Central memory CD8-positive, alpha-beta T cell (primary cell): ENCODE data around the gene QTRT2.

Experiments used
- ATAC-seq: fragments of 150-1000 bp; cut with Tn5 transposase; replicated peaks from 2 replicates; pipeline ENCODE4 v1.10.0; 2022; ENCODE audit warnings: mild to moderate bottlenecking, moderate FRiP score, moderate number of reproducible peaks; ENCODE audit not compliant: poor library complexity, severe bottlenecking; ENCODE audit errors: extremely low read depth
- DNase-seq, 2 donors: peaks; one replicate each; pipeline ENCODE4 v3.0.0; 2021; ENCODE audit warnings: low spot score in 2 of 2
- H3K27ac Mint-ChIP-seq: one replicate; pipeline ENCODE4 v1.8.0; 2022; ENCODE audit warnings: low read depth, mild to moderate bottlenecking, moderate library complexity, mixed read lengths
- H3K27me3 Mint-ChIP-seq: one replicate; pipeline ENCODE4 v1.8.0; 2022; ENCODE audit warnings: mixed read lengths
- H3K36me3 Mint-ChIP-seq: one replicate; pipeline ENCODE4 v1.8.0; 2022; ENCODE audit warnings: mild to moderate bottlenecking, moderate library complexity, mixed read lengths; ENCODE audit not compliant: insufficient read depth
- H3K4me1 Mint-ChIP-seq: one replicate; pipeline ENCODE4 v1.8.0; 2022; ENCODE audit warnings: mixed read lengths
- H3K4me3 Mint-ChIP-seq: one replicate; pipeline ENCODE4 v1.8.0; 2022; ENCODE audit warnings: mild to moderate bottlenecking, moderate library complexity, mixed read lengths
- H3K9me3 Mint-ChIP-seq: one replicate; pipeline ENCODE4 v1.8.0; 2022; ENCODE audit warnings: mixed read lengths

The QTRT2 gene

DNA sequence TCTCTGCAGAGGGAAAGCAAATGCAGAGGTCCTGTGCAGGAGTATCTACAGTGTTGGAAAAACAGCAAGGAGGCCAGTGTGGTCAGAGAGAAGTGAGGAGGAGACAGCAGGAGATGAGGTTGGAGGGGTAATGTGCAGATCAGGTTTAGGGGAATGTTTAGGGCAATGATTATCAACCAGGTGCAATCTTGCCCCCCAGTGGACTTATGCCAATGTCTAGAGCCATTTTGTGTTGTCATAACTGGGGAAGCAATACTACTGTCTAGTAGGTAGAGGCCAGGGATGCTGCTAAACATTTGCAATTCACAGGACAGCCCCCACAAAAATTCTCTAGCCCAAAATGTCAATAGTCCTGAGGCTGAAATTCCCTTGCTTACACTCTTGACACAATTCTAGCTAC, 13.3 kb upstream of the QTRT2 start:
- ATAC-seq (no peak), DNase-seq (no peak)
- H3K4me3 Mint-ChIP-seq, result no peak overlapping the region
- no peaks in the 10 kb centered on the region for H3K4me1 Mint-ChIP-seq
- H3K9me3 Mint-ChIP-seq, result no peaks in the 10 kb centered on the region
- no peak overlapping the region for H3K27ac Mint-ChIP-seq
- no peaks in the 10 kb centered on the region for H3K27me3 Mint-ChIP-seq
- H3K36me3 Mint-ChIP-seq, result no peaks in the 10 kb centered on the region

DNA sequence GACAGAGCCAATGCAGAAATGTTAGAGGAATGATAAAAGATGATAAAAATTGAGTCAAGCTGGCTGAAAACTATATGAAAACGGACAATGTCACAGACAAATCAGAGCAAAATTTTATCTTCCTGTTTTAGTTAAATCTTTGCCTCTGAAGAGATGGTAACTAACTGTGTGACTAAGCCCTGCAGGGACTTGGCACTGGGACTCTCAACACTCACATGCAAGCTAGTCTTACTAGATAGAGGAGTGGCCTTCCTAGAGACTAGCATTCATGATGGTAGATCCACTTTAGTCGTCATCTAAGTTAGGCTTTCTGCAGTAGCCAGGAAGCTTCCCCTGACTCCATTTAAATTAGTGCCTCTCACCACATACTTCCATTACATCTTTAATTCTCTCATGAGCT, 4.3 kb upstream of the QTRT2 start:
- DNase-seq (no peak), ATAC-seq (no peak)
- Mint-ChIP-seq H3K36me3 (peaks cover 13% of the 10 kb centered on the region), H3K27ac (no peak overlapping the region), H3K27me3 (no peaks in the 10 kb centered on the region), H3K4me1 (peaks cover 18% of the 10 kb centered on the region), H3K9me3 (no peaks in the 10 kb centered on the region), H3K4me3 (no peak overlapping the region)

DNA sequence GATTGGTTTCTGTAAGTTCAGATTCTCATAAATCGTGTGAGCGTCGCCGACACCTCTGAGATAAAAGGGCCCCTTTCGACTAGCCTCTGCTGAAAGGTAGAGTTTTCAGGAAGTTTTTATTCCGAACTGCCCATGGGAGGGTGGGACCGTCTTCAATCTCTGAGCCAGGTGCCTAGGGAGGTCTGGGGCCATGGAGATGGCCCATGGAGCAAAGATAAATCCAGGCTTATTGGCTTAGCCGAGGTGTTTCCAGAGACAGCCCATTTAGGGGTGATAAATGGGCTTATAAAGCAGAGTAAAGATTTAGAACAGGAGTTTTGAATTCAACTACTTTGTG, 442 bp downstream of the QTRT2 start:
- no peaks in the 10 kb centered on the region for H3K27me3 Mint-ChIP-seq
- peak overlapping the region; percentile 92 for H3K4me3 Mint-ChIP-seq
- peak overlapping the region; percentile 95 for H3K27ac Mint-ChIP-seq
- peaks cover 58% of the 10 kb centered on the region for H3K4me1 Mint-ChIP-seq
- ATAC-seq (peak; percentile 1), DNase-seq (no peak)
- peaks cover 20% of the 10 kb centered on the region for H3K36me3 Mint-ChIP-seq
- H3K9me3 Mint-ChIP-seq, result no peaks in the 10 kb centered on the region

DNA sequence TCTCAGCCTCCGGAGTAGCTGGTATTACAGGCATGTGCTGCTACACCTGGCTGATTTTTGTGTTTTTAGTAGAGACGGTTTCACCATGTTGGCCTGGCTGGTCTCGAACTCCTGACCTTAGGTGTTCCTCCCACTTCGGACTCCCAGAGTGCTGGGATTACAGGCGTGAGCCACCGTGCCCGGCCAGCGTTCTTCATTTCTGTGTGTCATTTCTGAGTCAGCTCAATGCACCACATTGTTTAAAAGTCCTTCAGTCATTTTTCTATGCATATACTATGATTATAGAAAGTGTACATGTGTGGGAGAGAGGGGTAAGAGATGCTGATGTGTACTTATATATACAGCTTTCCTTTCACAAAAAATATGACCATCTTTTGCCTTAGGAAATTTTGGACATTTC, 2.1 kb downstream of the QTRT2 start:
- H3K36me3 Mint-ChIP-seq, result peaks cover 20% of the 10 kb centered on the region
- DNase-seq, result no peak
- no peak for ATAC-seq
- no peak overlapping the region for H3K27ac Mint-ChIP-seq
- H3K9me3 Mint-ChIP-seq, result no peaks in the 10 kb centered on the region
- peaks cover 58% of the 10 kb centered on the region for H3K4me1 Mint-ChIP-seq
- H3K27me3 Mint-ChIP-seq, result no peaks in the 10 kb centered on the region
- H3K4me3 Mint-ChIP-seq, result peak overlapping the region; percentile 92

DNA sequence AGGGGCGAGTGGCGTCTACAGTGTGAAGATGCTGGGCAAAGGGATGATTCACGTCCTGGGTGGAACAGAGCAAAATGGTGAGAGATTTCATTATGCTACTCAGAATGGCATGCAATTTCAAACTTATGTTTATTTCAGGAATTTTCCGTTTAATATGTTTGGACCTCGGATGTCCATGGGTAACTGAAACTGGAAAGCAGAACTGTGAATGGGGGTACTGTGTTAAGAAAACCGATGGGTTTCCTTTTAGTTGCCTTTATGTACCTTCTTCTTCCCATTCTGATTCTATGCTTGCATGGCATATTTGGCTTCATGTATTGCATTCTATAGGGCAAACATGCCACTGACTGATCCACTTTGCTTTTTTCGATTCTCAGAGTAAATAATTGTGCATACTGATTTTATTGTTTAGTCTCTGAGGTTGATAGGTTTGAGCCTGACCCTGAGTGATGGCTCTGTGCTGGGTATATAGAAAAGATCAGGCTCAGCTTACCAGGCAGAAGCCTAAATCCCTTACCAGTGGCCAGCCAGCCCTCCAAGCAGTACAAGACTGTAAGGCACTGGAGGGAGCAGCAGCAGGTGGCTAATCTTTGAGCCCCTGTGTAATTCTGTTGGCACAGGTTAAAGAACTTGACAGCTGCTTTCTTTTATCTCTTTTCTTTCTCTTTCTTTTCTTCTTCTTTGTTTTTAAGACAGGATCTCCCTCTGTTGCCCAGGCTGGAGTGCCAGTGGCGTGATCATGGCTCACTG, 4.5 kb downstream of the QTRT2 start:
- no peaks in the 10 kb centered on the region for H3K9me3 Mint-ChIP-seq
- H3K4me3 Mint-ChIP-seq, result no peak overlapping the region
- H3K4me1 Mint-ChIP-seq, result peaks cover 50% of the 10 kb centered on the region
- H3K27me3 Mint-ChIP-seq, result no peaks in the 10 kb centered on the region
- H3K36me3 Mint-ChIP-seq, result peaks cover 24% of the 10 kb centered on the region
- no peak for DNase-seq
- no peak for ATAC-seq
- H3K27ac Mint-ChIP-seq, result no peak overlapping the region

DNA sequence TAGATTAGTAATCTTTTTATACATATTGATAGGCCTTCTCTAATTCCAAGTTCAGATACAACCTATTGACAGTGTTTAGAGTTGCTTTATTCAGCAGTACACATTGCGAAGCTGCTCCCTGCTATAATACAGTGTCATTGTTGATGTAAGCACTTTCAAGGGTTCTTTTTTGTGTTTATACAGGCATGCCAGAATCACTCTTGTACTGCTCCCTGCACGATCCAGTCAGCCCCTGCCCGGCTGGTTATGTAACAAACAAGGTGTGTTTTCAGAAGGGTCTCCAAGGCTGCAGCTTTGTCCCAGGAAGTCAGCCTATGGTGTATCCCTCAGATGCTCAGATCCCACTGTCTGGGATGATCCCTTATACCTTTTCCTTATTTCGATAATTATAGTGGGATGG, 11.3 kb downstream of the QTRT2 start:
- H3K36me3 Mint-ChIP-seq, result peaks cover 39% of the 10 kb centered on the region
- peaks cover 5% of the 10 kb centered on the region for H3K4me1 Mint-ChIP-seq

DNA sequence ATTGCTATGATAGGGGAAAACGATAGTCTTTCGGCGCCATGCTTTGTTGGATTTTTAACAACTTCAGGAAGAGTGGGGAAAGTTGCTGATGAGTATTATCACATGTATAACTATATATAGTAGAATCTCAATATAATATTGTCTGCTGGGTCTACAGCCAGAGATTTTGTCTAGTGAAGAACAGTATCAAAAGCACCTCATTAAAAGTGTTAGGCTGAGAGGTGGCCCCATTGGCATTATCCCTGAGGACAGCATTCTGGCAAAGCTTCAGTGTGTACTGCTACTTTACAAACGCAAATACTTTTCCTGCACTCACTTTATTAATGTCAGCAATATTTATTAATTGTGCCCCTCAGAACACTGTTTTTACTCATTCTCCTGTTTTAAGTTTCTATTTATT, 11.8 kb downstream of the QTRT2 start:
- no peak for DNase-seq
- Mint-ChIP-seq H3K9me3 (no peaks in the 10 kb centered on the region), H3K27ac (no peak overlapping the region), H3K27me3 (no peaks in the 10 kb centered on the region), H3K4me3 (no peak overlapping the region), H3K4me1 (peaks cover 6% of the 10 kb centered on the region), H3K36me3 (peaks cover 42% of the 10 kb centered on the region)
- no peak for ATAC-seq

More for the DNA sequence above, 11.3 kb downstream of the QTRT2 start:
- Mint-ChIP-seq H3K27ac (no peak overlapping the region), H3K9me3 (no peaks in the 10 kb centered on the region), H3K27me3 (no peaks in the 10 kb centered on the region), H3K4me3 (no peak overlapping the region)
- DNase-seq, result no peak
- ATAC-seq, result no peak

DNA sequence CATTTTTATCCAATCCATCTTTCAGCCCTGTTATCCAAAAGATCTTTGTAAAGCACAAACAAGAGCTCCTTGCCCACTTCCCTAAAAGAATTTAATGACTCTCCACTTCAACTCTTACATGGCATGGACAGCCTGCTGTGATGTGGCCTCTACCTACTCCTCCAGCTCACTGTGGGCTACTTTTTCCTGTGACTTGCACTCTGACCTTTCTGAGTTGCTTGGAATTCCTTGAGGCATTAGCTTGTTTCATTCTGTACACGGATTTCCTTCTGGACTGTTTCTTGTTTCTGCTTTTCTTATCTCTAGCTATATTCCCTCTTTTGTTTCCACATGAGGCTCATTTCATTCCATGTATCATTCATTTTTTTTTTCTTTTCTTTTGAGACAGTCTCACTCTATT, 15.2 kb downstream of the QTRT2 start:
- Mint-ChIP-seq H3K9me3 (no peaks in the 10 kb centered on the region), H3K4me3 (no peak overlapping the region), H3K4me1 (peaks cover 6% of the 10 kb centered on the region), H3K27me3 (no peaks in the 10 kb centered on the region), H3K27ac (no peak overlapping the region), H3K36me3 (peaks cover 55% of the 10 kb centered on the region)
- no peak for DNase-seq
- ATAC-seq, result no peak

DNA sequence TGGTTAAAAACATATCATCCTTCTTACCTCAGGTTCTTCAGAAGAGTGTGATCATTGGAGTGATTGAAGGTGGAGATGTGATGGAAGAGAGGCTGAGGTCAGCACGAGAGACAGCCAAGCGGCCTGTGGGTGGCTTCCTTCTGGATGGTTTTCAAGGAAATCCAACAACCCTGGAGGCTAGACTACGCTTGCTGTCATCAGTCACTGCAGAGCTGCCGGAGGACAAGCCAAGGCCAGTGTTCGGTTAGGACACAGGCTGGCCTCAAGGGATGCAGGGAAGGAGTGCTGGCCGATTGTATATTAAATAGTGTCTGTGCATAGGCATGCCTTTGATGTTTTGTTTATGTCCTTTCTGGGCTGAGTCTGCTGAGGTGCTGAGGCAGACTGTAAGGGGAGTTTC, 20.2 kb downstream of the QTRT2 start:
- Mint-ChIP-seq H3K27ac (no peak overlapping the region), H3K36me3 (peaks cover 69% of the 10 kb centered on the region), H3K27me3 (no peaks in the 10 kb centered on the region), H3K4me1 (peaks cover 6% of the 10 kb centered on the region), H3K4me3 (no peak overlapping the region), H3K9me3 (no peaks in the 10 kb centered on the region)
- ATAC-seq, result no peak
- no peak for DNase-seq

DNA sequence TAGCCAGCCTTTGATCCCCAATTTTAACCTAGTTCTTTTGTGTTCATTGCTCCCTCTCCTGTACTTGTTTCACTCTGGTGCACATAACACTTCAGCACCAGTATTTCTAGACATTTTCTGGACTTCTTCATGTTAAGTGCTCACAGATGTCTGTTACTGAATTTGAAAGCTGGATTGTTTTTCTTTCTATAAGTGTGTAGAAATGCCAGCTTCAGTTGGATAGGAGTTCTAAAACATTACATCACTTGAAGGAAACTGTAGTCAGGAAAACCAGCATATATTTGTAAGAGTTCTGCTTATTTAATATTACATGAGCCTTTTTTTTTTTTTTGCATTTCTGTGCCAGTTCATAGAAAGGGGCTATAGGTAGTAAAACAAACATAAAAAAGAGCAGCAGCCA, 21.6 kb downstream of the QTRT2 start:
- Mint-ChIP-seq H3K9me3 (no peaks in the 10 kb centered on the region), H3K27ac (no peak overlapping the region), H3K4me1 (no peaks in the 10 kb centered on the region), H3K27me3 (no peaks in the 10 kb centered on the region), H3K36me3 (peaks cover 64% of the 10 kb centered on the region), H3K4me3 (no peak overlapping the region)
- ATAC-seq (no peak), DNase-seq (no peak)

DNA sequence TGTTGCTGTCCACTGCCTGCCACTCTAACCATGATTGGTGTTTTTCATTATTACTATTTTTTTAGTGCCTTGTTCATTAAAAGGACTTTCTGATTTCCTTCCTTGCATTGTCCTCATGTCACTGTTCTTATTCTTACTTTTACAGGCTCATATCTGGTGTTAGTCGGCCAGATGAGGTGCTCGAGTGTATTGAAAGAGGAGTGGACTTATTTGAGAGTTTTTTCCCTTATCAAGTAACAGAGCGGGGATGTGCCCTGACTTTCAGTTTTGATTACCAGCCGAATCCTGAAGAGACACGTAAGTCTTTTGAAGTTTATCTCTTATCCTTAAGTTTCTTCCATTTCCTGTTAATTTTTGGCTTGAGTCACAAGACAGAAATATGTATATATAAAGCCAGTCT, 23.2 kb downstream of the QTRT2 start:
- peaks cover 72% of the 10 kb centered on the region for H3K36me3 Mint-ChIP-seq
- H3K4me3 Mint-ChIP-seq, result no peak overlapping the region
- no peak overlapping the region for H3K27ac Mint-ChIP-seq
- no peaks in the 10 kb centered on the region for H3K9me3 Mint-ChIP-seq
- DNase-seq (no peak), ATAC-seq (no peak)
- no peaks in the 10 kb centered on the region for H3K4me1 Mint-ChIP-seq
- H3K27me3 Mint-ChIP-seq, result no peaks in the 10 kb centered on the region

DNA sequence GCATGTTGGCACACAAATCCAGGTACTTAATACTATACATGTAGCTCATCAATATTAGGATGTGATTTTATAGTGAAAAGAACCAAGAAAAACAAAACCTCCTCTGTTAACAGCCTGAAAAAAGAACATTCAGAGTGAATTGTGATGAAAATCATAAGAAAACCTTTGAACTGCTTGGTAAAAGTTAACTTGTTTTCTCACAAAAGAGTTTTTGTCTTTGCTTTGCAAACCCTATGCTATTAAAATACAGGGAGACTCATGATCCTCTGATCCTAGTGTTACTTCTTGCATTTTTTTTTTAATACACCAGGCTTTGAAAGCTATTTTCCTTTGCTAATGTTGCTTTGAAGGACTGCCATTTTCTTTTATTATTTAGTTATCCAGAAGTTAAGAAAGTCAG, 23.7 kb downstream of the QTRT2 start:
- H3K9me3 Mint-ChIP-seq, result no peaks in the 10 kb centered on the region
- H3K4me3 Mint-ChIP-seq, result no peak overlapping the region

DNA sequence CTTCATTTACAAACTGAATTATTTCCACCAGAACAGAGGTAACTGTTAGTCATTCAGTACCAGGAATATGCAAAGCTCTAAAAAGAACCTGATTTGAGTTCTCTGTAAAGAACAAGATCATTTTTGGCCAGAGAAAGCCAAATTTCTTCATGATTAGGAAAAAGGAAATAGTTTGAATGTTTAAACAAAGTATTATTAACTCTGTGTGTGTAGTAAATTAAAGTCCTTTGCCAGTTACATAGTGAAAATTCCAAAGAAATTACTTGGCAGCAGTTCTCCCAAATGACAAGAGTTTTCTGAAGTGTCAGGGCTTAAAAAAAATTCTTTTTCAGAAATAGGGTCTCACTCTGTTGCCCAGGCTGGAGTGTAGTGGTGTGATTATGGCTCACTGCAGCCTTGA, 24.5 kb downstream of the QTRT2 start:
- ATAC-seq (no peak), DNase-seq (no peak)
- Mint-ChIP-seq H3K4me1 (no peaks in the 10 kb centered on the region), H3K36me3 (peaks cover 66% of the 10 kb centered on the region), H3K27ac (no peak overlapping the region), H3K4me3 (no peak overlapping the region), H3K9me3 (no peaks in the 10 kb centered on the region), H3K27me3 (no peaks in the 10 kb centered on the region)

More for the DNA sequence above, 23.7 kb downstream of the QTRT2 start:
- no peak overlapping the region for H3K27ac Mint-ChIP-seq
- ATAC-seq (no peak), DNase-seq (no peak)
- no peaks in the 10 kb centered on the region for H3K27me3 Mint-ChIP-seq
- peaks cover 68% of the 10 kb centered on the region for H3K36me3 Mint-ChIP-seq
- H3K4me1 Mint-ChIP-seq, result no peaks in the 10 kb centered on the region
